Activated CD4-positive, alpha-beta T cell treated with anti-CD3 and anti-CD28 coated beads, Interleukin-2, amount 10 ng/mL, durations not matched to agents 24 days and 14 days (primary cell): Measurements from ENCODE around the gene LSM11. TPM values are rescaled to one million over a fixed set of nuclear protein-coding genes. Genes with fewer than 3 reads are reported as not detected.
"Not testable (repeated sequence)": the region's sequence is repeated elsewhere in the genome, so short reads cannot be mapped to it uniquely, and the experiment has no call there.

Experiments
- DNase-seq: peaks from one replicate; pipeline ENCODE4 v3.0.0; 2022
- H3K27ac Mint-ChIP-seq: one replicate; pipeline ENCODE4 v1.8.0; 2022; ENCODE audit warnings: mild to moderate bottlenecking, mixed read lengths
- H3K27me3 Mint-ChIP-seq: one replicate; pipeline ENCODE4 v1.8.0; 2022; ENCODE audit warnings: mixed read lengths
- H3K36me3 Mint-ChIP-seq: one replicate; pipeline ENCODE4 v1.8.0; 2022; ENCODE audit warnings: low read depth, mild to moderate bottlenecking, mixed read lengths
- H3K4me1 Mint-ChIP-seq: one replicate; pipeline ENCODE4 v1.8.0; 2021; ENCODE audit warnings: mixed read lengths
- H3K4me3 Mint-ChIP-seq: one replicate; pipeline ENCODE4 v1.8.0; 2022; ENCODE audit warnings: mild to moderate bottlenecking, moderate library complexity, mixed read lengths
- H3K9me3 Mint-ChIP-seq: one replicate; pipeline ENCODE4 v1.8.0; 2021; ENCODE audit warnings: mixed read lengths
- intact Hi-C: fragments of 100-400 bp; cut with micrococcal nuclease; formaldehyde crosslinking; loops from one replicate; pipeline ENCODE4 v1.15.1; 2023
- total RNA-seq: library from RNA; stranded (reverse); gene quantifications from 2 replicates; pipeline ENCODE4 v1.2.3, GENCODE V29; 2022

Gene LSM11
- total RNA-seq, 1 donor from 2014 or later: 9.2 TPM

DNA sequence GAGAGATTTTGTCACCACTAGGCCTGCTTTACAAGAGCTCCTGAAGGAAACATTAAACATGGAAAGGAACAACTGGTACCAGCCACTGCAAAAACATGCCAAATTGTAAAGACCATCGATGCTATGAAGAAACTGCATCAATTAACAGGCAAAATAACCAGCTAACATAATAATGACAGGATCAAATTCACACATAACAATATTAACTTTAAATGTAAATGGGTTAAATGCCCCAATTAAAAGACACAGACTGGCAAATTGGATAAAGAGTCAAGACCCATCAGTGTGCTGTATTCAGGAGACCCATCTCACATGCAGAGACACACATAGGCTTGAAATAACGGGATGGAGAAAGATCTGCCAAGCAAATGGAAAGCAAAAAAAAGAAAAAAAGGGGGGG, 20.6 kb upstream of the LSM11 start:
- H3K4me1 Mint-ChIP-seq: peaks cover 21% of the 10 kb centered on the region
- not testable (repeated sequence) for H3K27me3 Mint-ChIP-seq

DNA sequence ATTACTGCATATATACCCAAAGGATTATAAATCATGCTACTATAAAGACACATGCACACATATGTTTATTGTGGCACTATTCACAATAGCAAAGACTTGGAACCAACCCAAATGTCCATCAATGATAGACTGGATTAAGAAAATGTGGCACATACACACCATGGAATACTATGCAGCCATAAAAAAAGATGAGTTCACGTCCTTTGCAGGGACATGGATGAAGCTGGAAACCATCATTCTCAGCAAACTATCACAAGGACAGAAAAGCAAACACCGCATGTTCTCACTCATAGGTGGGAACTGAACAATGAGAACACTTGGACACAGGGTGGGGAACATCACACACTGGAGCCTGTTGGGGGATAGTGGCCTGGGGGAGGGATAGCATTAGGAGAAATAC, 16.9 kb upstream of the LSM11 start:
- H3K36me3 Mint-ChIP-seq, H3K27ac Mint-ChIP-seq, H3K4me3 Mint-ChIP-seq, H3K27me3 Mint-ChIP-seq, intact Hi-C loops, DNase-seq: not testable (repeated sequence)
- Mint-ChIP-seq H3K9me3 (peaks cover 19% of the 10 kb centered on the region), H3K4me1 (peaks cover 23% of the 10 kb centered on the region)

More for the DNA sequence above, 20.6 kb upstream of the LSM11 start:
- H3K27ac Mint-ChIP-seq, H3K36me3 Mint-ChIP-seq, DNase-seq, H3K4me3 Mint-ChIP-seq, intact Hi-C loops: not testable (repeated sequence)
- peaks cover 19% of the 10 kb centered on the region for H3K9me3 Mint-ChIP-seq

GRCh38 chr5:157727858-157728257, 15.7 kb upstream of the LSM11 start:
- H3K36me3 Mint-ChIP-seq, H3K27ac Mint-ChIP-seq, intact Hi-C loops, DNase-seq, H3K4me3 Mint-ChIP-seq, H3K27me3 Mint-ChIP-seq: not testable (repeated sequence)
- Mint-ChIP-seq H3K9me3 (peaks cover 14% of the 10 kb centered on the region), H3K4me1 (peaks cover 29% of the 10 kb centered on the region)

GRCh38 chr5:157729858-157730257, 13.7 kb upstream of the LSM11 start:
- Mint-ChIP-seq H3K27ac (no peak overlapping the region), H3K4me3 (no peak overlapping the region), H3K27me3 (no peaks in the 10 kb centered on the region)

DNA sequence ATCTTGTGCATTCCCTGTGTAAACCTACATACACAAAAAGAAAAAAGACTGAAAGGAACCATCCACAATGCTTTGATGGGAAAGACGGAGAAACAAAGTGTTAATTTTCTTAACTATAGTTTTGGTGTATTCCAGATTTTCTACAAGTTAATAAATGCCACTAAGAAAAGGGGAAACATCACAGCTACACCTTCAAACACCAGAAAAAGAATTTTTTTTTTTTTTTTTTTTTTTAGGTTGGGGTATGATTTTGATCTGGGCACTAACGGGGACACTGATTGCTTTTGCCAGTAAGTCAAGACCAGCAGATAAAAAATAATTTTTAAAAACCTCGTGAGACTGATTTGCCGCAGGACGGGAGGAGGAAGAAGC, 12.6 kb upstream of the LSM11 start:
- Mint-ChIP-seq H3K27me3 (no peaks in the 10 kb centered on the region), H3K36me3 (peaks cover 17% of the 10 kb centered on the region), H3K4me3 (peak overlapping the region; percentile 97), H3K27ac (peak overlapping the region; percentile 98), H3K4me1 (peaks cover 30% of the 10 kb centered on the region), H3K9me3 (peaks cover 8% of the 10 kb centered on the region)
- intact Hi-C loops: loop anchor here (1.0 to 5.0 kb wide), 8 partner anchors 12 to 1726 kb away; partner anchors contain the start of genes CLINT1, LSM11, MED7 and NIPAL4
- no peak for DNase-seq

More at GRCh38 chr5:157729858-157730257, 13.7 kb upstream of the LSM11 start:
- H3K9me3 Mint-ChIP-seq: peaks cover 14% of the 10 kb centered on the region
- H3K36me3 Mint-ChIP-seq: peaks cover 15% of the 10 kb centered on the region
- H3K4me1 Mint-ChIP-seq: peaks cover 30% of the 10 kb centered on the region
- intact Hi-C loops: loop anchor here (2.0 to 5.0 kb wide), 6 partner anchors 127 to 1727 kb away; partner anchors contain the start of genes CLINT1, MED7 and NIPAL4
- DNase-seq: no peak

- H3K36me3 Mint-ChIP-seq: peaks cover 20% of the 10 kb centered on the region
- peak; percentile 100 for DNase-seq
- no peaks in the 10 kb centered on the region for H3K27me3 Mint-ChIP-seq
- H3K4me1 Mint-ChIP-seq: peaks cover 25% of the 10 kb centered on the region
- peak within 1 kb of the TSS; percentile 97 for H3K4me3 Mint-ChIP-seq
- intact Hi-C loops: loop anchor here (1.0 to 5.0 kb wide), 8 partner anchors 12 to 1726 kb away; partner anchors contain the start of genes CLINT1, LSM11, MED7 and NIPAL4
- peaks cover 2% of the 10 kb centered on the region for H3K9me3 Mint-ChIP-seq
- peak within 1 kb of the TSS; percentile 98 for H3K27ac Mint-ChIP-seq
Measured at GRCh38 chr5:157731272-157732129, 12.0 kb upstream of the LSM11 start, which contains the start of gene THG1L. TSS of gene THG1L (plus strand) at chr5:157731420. CDS start at chr5:157731441, 21 bp downstream.

DNA sequence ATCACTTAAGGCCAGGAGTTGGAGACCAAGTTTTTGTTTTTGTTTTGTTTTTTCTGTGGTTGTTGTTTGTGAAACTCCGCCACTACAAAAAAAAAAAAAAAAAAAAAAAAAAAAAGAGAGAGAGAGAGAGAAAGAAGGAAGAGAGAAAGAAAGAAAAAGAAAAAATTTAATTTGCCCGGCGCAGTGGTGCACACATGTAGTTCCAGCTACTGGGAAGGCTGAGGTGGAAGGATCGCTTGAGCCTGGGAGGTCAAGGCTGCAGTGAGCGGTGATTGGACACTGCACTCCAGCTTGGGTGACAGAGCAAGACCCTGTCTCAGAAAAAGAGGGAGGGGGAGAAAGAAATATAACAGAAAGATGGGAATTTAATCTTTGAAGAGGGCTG, 11.4 kb upstream of the LSM11 start:
- Mint-ChIP-seq H3K27ac (no peak overlapping the region), H3K4me1 (peaks cover 25% of the 10 kb centered on the region), H3K9me3 (no peaks in the 10 kb centered on the region), H3K27me3 (no peaks in the 10 kb centered on the region), H3K36me3 (peaks cover 22% of the 10 kb centered on the region), H3K4me3 (peak overlapping the region; percentile 97)
- DNase-seq: no peak
- intact Hi-C loops: loop anchor here (5.0 kb wide), 2 partner anchors 270 to 1725 kb away; partner anchors contain the start of gene NIPAL4

GRCh38 chr5:157732596-157733262, 10.8 kb upstream of the LSM11 start:
- Mint-ChIP-seq H3K4me1 (peaks cover 25% of the 10 kb centered on the region), H3K27ac (no peak overlapping the region), H3K27me3 (no peaks in the 10 kb centered on the region), H3K9me3 (no peaks in the 10 kb centered on the region), H3K4me3 (peak overlapping the region; percentile 18), H3K36me3 (peaks cover 24% of the 10 kb centered on the region)
- no peak for DNase-seq
- intact Hi-C loops: loop anchor here (5.0 kb wide), 2 partner anchors 270 to 1725 kb away; partner anchors contain the start of gene NIPAL4

GRCh38 chr5:157734436-157734835, 9.1 kb upstream of the LSM11 start:
- DNase-seq: peak; percentile 54
- H3K9me3 Mint-ChIP-seq: no peaks in the 10 kb centered on the region
- no peak overlapping the region for H3K27ac Mint-ChIP-seq
- no peak overlapping the region for H3K4me3 Mint-ChIP-seq
- H3K36me3 Mint-ChIP-seq: peaks cover 32% of the 10 kb centered on the region
- no peaks in the 10 kb centered on the region for H3K27me3 Mint-ChIP-seq
- H3K4me1 Mint-ChIP-seq: peaks cover 21% of the 10 kb centered on the region
- intact Hi-C loops: loop anchor here (5.0 kb wide), 2 partner anchors 272 to 1723 kb away; partner anchors contain the start of gene NIPAL4

DNA sequence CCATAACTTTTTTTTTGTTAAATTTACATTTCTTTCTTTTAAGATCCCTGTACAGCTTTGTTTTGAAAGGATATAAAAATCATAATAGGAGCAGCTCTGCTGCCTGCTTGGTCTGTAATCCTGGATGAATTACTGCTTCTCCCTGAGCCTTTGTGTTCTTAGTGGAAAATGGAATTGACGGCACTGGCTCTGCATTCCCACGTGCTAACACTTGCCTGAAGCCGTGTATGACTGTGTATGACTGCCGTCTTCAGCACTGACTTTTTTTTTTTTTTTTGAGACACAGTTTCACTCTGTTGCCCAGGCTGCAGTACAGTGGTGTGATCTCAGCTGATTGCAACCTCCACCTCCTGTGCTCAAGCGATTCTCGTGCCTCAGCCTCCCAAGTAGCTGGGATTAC, 7.5 kb upstream of the LSM11 start:
- Mint-ChIP-seq H3K27me3 (no peaks in the 10 kb centered on the region), H3K9me3 (no peaks in the 10 kb centered on the region), H3K4me3 (no peak overlapping the region), H3K27ac (no peak overlapping the region), H3K36me3 (peaks cover 41% of the 10 kb centered on the region), H3K4me1 (peaks cover 19% of the 10 kb centered on the region)
- intact Hi-C loops: no loop called here
- DNase-seq: no peak

- Mint-ChIP-seq H3K4me3 (no peak overlapping the region), H3K4me1 (peaks cover 14% of the 10 kb centered on the region), H3K27me3 (no peaks in the 10 kb centered on the region), H3K9me3 (no peaks in the 10 kb centered on the region), H3K36me3 (peaks cover 33% of the 10 kb centered on the region), H3K27ac (no peak overlapping the region)
- DNase-seq: peak; percentile 52
- intact Hi-C loops: loop anchor here (5.0 kb wide), 2 partner anchors 87 to 397 kb away; partner anchors contain the start of gene SOX30
Measured at GRCh38 chr5:157739388-157740228, 3.9 kb upstream of the LSM11 start.

GRCh38 chr5:157740229-157740610, 3.3 kb upstream of the LSM11 start:
- Mint-ChIP-seq H3K9me3 (no peaks in the 10 kb centered on the region), H3K4me3 (no peak overlapping the region), H3K4me1 (peaks cover 18% of the 10 kb centered on the region), H3K27ac (no peak overlapping the region), H3K36me3 (peaks cover 32% of the 10 kb centered on the region), H3K27me3 (no peaks in the 10 kb centered on the region)
- intact Hi-C loops: loop anchor here (5.0 kb wide), 2 partner anchors 88 to 398 kb away; partner anchors contain the start of gene SOX30
- DNase-seq: peak; percentile 80

- intact Hi-C loops: loop anchor here (5.0 kb wide), 2 partner anchors 89 to 399 kb away; partner anchors contain the start of gene SOX30
- Mint-ChIP-seq H3K4me3 (no peak overlapping the region), H3K27me3 (no peaks in the 10 kb centered on the region), H3K36me3 (peaks cover 34% of the 10 kb centered on the region), H3K9me3 (no peaks in the 10 kb centered on the region), H3K4me1 (peaks cover 23% of the 10 kb centered on the region), H3K27ac (no peak overlapping the region)
- no peak for DNase-seq
Measured at GRCh38 chr5:157741131-157741530, 2.4 kb upstream of the LSM11 start.
